Raji (cell line): ENCODE measurements around the gene KIF17.
A peak's percentile ranks its signal among the peaks of the same experiment; 100 is the strongest.

Source experiments
- POLR2A ChIP-seq: IDR thresholded peaks from 2 replicates; pipeline ENCODE4 v1.6.1; 2011; ENCODE audit warnings: low read depth, low read length, control low read depth; ENCODE audit not compliant: insufficient read depth

Gene KIF17

GRCh38 chr1:20685741-20686140, 32.1 kb downstream of the KIF17 start:
- TF ChIP-seq POLR2A = no peak

DNA sequence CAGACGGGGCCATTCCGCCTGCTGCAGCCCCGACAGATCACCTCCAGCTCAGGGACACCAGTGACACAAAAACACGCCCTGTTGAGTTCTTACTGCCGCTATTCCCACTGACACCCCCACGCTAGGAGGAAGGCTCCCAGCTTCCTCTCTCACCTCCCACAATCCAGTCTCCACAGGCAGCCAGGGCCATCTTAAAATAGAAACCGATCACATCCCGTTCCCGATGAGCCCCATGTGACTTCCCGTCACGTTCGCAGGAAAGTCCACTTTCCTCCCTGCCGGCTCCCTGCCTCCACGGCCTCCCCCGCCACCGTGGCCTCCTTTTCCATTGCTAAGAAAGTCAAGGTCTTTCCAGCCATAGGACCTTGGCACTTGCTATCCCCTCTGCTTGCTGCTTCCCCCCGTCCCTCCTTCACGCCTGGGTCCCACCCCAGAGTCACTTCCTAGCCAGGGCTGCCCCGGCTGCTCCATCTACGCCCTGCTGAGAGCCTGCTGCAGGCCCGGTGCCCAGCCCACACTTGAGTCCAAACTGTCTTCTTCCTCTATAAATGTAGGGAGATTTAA, 32.6 kb downstream of the KIF17 start:
- TF ChIP-seq POLR2A = no peak

- TF ChIP-seq POLR2A = no peak
Observed at GRCh38 chr1:20684651-20685050, 33.2 kb downstream of the KIF17 start.

- no peak for TF ChIP-seq POLR2A
Observed at GRCh38 chr1:20684050-20684620, 33.7 kb downstream of the KIF17 start.

GRCh38 chr1:20683614-20684013, 34.2 kb downstream of the KIF17 start:
- no peak for TF ChIP-seq POLR2A

DNA sequence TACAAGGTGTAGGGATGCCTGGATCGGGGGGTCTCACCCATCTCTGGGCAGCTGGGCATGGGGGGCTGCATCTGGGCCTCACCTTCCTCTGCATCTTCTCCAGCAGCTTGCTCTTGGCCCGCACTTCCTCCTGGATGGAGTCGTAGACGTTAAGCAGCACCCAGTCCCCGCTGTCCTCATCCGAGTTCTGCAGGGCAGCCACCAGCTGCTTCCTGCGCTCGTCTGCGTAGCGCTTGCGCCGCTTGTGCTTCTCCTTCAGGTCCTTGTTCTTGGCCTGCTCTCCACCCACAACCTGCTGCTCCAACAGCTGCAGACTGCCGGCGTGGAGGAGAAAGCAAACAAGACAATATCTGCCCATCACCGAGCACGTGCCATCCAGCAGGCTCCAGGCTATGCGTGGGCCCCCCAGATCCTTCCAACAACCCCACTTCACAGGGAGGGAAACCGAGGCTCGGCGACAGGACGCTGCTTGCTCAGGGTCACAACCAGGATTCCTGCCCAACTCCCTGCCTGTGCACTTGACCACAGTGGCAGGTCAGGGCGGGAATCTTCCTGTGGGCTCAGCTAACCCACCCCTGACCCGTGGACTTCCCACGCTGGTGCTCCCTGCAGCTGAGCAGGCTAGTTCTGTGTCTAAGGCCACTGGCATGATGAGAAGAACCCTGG, 35.1 kb downstream of the KIF17 start:
- TF ChIP-seq POLR2A = no peak

- TF ChIP-seq POLR2A = no peak
Observed at GRCh38 chr1:20681999-20682398, 35.8 kb downstream of the KIF17 start.

GRCh38 chr1:20680269-20680668, 37.5 kb downstream of the KIF17 start:
- no peak for TF ChIP-seq POLR2A

DNA sequence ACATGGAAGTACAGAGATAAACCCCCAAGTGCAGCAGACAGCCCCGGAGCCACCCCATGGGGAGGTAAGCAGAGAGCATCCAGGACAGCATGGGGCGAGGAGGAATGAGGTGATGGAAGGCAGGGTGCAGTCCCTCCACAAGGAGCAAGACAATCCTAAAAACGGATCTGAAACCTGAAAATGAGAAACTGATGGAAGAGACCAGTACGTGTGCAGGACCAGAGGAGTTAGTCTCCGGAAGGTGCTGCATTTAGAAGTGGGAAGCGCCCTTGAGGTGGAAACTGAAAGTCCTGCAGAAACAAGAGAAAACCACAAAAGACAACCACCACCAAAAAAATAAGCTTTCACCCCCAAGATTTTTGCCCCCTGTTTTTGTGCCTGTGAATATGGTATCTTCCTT, 39.2 kb downstream of the KIF17 start:
- no peak for TF ChIP-seq POLR2A

DNA sequence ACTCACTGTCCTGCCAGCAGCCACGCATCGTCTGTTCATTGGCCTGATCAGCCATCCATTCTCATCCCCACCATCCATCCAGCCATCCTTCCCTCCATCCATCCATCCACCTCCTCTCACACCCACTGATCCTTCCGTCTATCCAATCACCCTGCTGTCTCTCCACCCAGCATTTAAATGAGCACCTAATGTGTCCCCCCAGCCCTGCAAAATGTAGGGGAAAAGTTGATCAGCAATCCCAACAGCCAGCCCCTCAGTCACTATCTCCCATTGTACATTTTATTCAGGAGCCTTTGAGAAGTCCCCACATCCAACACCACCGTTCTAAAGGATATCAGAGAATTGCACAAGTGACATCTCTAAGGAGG, 45.6 kb downstream of the KIF17 start:
- no peak for TF ChIP-seq POLR2A

DNA sequence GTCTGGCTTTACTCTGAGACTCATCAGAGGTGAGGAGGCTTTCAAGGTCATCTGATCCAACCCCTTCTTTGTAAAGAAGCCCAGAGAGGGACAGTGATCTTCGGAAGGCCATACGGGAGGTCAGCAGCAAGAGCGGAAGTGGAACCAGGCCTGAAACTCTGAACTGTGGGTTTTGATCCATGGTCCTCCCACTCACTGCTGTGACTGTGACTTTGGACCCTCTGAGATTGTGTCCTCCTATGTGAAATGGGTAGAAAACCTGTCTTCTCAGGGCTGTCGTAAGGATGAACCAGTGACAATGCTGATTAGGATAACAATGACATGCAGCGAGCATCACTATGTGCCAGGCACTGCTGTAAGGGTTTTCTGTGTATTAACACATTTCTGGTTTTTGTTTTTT, 46.9 kb downstream of the KIF17 start:
- TF ChIP-seq POLR2A = no peak

DNA sequence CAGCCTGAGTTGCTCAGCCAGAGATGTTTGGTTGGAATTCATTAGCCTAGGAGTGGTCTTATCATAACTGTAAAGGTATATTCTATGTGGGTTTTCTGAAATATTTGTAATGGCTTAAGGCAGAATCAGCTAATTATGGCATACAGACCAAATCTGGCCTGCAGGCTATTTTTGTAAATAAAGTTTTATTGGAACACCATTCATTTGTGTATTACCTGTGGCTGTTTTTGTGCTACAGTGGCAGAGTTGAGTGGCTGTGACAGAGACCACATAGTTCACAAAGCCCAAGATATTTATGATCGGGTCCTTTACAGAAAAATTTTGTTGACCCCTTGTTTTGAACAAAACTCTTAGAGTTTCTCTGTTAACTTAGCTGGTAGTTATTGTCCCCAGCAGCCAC, 49.2 kb downstream of the KIF17 start:
- no peak for TF ChIP-seq POLR2A

GRCh38 chr1:20666804-20667203, 51.0 kb downstream of the KIF17 start:
- peak; percentile 34; the same call in 1 of the 2 replicates for TF ChIP-seq POLR2A

GRCh38 chr1:20666146-20666545, 51.7 kb downstream of the KIF17 start:
- no peak for TF ChIP-seq POLR2A

GRCh38 chr1:20665726-20666125, 52.1 kb downstream of the KIF17 start:
- TF ChIP-seq POLR2A = no peak

DNA sequence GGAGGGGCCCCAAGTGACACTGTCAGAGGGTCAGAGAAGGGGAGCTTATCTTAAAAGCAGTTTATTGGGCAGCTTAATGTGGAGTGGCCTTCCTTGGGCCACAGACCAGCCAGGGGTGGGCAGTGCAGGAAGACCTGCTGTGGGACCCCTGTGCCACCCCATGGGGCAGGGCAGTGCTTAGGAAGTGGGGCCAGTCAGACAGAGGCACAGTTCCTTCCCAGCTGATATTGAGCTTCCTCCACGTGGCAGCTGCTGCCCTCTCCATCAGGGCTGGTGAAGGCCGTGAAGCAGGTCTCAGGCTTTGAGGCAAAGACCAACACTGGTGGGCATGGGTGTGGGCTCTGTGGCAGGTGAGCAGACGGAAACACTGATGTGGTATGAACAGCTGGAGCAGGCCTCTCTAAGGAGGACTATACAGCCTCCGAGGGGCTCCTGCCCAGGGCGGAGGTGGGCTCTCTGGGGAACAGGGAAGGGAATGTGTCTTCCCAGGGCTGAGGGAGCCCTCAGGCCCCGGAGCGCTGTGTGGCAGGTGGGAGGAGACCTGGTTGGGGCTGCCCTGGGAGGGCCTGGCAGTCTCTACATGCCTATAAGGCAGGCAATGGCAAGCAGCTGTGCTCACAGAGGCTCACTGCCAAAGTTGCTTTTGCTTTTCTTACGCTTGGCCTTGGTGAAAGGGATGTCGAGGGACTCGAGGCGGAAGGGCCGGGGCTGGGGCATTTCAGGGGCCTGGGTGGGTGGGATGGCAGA, 53.7 kb downstream of the KIF17 start:
- TF ChIP-seq POLR2A = no peak
